Left ventricle myocardium inferior (tissue), 1 donor: ENCODE data around the gene SPATC1L. TPM values are rescaled to one million over a fixed set of nuclear protein-coding genes. Genes with fewer than 3 reads are reported as not detected.

Experiments
- DNase-seq: peaks from one replicate; pipeline ENCODE4 v3.0.0-alpha.2; 2020
- H3K27ac ChIP-seq: fragments of 200-600 bp; replicated peaks from 2 replicates; pipeline ENCODE4 v1.8.0; 2021
- H3K27me3 ChIP-seq: fragments of 200-600 bp; 2 replicates; pipeline ENCODE4 v1.8.0; 2021; ENCODE audit warnings: low read depth
- H3K36me3 ChIP-seq: fragments of 200-600 bp; 2 replicates; pipeline ENCODE4 v1.8.0; 2021
- H3K4me1 ChIP-seq: fragments of 200-600 bp; 2 replicates; pipeline ENCODE4 v1.8.0; 2021
- H3K4me3 ChIP-seq: fragments of 200-600 bp; 2 replicates; pipeline ENCODE4 v1.8.0; 2021; ENCODE audit warnings: mild to moderate bottlenecking, moderate library complexity
- H3K9me3 ChIP-seq: fragments of 200-600 bp; replicated peaks from 2 replicates; pipeline ENCODE4 v1.8.0; 2021
- intact Hi-C: fragments of 100-400 bp; cut with micrococcal nuclease; formaldehyde crosslinking; loops from one replicate; pipeline ENCODE4 v1.11.0; 2022
- total RNA-seq: library from RNA; stranded (reverse); fragmentation: NEBNext Ultra II Directional; extraction: Animal tissue kit (Norgen Biotek cat#: 25700); gene quantifications from one replicate; pipeline ENCODE4 v1.2.1, GENCODE V29; 2021
- TF ChIP-seq, protein P1 (sequence below): fragments of 200-600 bp; IDR thresholded peaks from 2 replicates; pipeline ENCODE4 v1.8.0; 2021; ENCODE audit warnings: antibody characterized with exemption, mild to moderate bottlenecking, borderline replicate concordance
- donor health status: DM: no; HTN: yes; CAD: no; lungs with severe emphysema.

Gene SPATC1L
- total RNA-seq, 1 donor from 2014 or later, result 7.0 TPM

DNA sequence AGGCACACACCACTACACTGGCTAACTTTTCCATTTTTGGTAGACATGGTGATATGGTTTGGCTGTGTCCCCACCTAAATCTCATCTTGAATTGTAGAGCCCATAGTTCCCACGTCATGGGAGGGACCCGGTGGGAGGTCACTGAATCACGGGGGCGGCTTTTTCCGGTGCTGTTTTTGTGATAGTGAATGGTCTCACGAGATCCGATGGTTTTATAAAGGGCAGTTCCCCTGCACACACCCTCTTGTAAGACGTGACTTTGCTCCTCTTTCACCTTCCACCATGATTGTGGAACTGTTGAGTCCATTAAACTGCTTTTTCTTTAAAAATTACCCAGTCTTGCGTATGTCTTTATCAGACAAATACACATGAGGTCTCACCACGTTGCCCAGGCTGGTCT lies 27.6 kb downstream of the SPATC1L start:
- peaks cover 16% of the 10 kb centered on the region for H3K4me1 ChIP-seq
- H3K27me3 ChIP-seq, result no peaks in the 10 kb centered on the region
- no peaks in the 10 kb centered on the region for H3K9me3 ChIP-seq
- DNase-seq, result no peak
- H3K4me3 ChIP-seq, result no peak overlapping the region
- TF ChIP-seq, protein P1, sequence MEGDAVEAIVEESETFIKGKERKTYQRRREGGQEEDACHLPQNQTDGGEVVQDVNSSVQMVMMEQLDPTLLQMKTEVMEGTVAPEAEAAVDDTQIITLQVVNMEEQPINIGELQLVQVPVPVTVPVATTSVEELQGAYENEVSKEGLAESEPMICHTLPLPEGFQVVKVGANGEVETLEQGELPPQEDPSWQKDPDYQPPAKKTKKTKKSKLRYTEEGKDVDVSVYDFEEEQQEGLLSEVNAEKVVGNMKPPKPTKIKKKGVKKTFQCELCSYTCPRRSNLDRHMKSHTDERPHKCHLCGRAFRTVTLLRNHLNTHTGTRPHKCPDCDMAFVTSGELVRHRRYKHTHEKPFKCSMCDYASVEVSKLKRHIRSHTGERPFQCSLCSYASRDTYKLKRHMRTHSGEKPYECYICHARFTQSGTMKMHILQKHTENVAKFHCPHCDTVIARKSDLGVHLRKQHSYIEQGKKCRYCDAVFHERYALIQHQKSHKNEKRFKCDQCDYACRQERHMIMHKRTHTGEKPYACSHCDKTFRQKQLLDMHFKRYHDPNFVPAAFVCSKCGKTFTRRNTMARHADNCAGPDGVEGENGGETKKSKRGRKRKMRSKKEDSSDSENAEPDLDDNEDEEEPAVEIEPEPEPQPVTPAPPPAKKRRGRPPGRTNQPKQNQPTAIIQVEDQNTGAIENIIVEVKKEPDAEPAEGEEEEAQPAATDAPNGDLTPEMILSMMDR, result no peak
- intact Hi-C loops, result no loop called here
- H3K27ac ChIP-seq, result no peak overlapping the region
- H3K36me3 ChIP-seq, result peaks cover 7% of the 10 kb centered on the region

DNA sequence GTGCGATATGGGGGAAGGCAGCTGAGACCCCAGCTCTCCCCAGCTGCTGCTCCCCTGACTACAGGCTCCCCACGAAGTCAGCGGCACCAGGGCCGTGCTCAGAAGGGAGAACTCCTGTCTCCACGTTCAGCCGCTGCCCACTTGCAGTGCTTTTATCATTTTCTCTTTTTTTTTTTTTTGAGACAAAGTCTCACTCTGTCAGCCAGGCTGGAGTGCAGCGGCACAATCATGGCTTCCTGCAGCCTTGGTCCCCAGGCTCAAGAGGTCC lies 27.9 kb downstream of the SPATC1L start:
- H3K4me3 ChIP-seq, result no peak overlapping the region
- H3K9me3 ChIP-seq, result no peaks in the 10 kb centered on the region
- no peaks in the 10 kb centered on the region for H3K27me3 ChIP-seq
- peaks cover 4% of the 10 kb centered on the region for H3K36me3 ChIP-seq
- H3K4me1 ChIP-seq, result peaks cover 16% of the 10 kb centered on the region
- H3K27ac ChIP-seq, result no peak overlapping the region
- intact Hi-C loops, result no loop called here
- DNase-seq, result no peak
- TF ChIP-seq, protein P1, result no peak

DNA sequence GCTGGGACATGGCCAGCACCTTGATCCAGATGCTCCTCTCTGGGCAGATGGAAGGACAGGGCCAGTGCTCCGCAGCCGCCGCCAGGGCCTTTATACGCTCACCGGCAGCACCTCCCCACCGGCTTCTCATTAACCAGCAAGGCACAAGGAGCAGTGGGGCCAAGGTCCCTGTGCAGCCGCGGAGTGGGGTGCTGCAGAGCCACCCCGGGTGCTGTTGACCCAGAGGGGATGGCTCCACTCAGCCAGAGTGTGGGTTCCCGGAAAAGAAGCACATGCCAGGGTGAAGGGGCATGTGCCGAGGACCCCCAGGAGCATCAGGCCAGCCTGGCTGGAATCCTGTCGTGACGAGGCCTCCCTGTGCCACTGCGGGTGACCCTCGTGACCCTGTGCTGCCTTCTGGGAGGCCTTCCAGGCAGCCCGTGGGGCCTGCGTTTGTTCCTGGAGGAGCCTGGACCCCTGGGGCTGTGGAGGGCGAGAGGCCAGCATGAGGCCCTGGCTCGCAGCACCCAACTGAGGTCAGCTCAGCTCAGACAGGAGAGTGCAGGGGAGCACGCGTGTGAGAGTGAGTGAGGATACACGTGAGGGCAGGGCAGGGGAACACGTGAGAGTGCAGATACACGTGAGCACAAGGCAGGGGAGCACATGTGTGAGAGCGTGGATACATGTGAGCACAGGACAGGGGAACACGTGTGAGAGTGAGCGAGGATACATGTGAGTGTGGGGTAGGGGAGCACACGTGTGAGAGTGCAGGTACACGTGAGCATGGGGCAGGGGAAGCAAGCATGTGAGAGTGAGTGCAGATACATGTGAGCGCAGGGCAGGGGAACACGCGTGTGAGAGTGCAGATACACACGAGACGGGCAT lies 28.5 kb downstream of the SPATC1L start, which contains the start of gene FTCD:
Gene FTCD, minus strand, starts transcription at position 66 of the 864 bp plus-strand sequence. Its CDS starts 56 bp downstream, at position 10.
- Histone ChIP-seq H3K4me3 (no peak within 1 kb of the TSS), H3K36me3 (no peaks in the 10 kb centered on the region), H3K4me1 (peaks cover 16% of the 10 kb centered on the region), H3K27ac (no peak within 1 kb of the TSS), H3K9me3 (no peaks in the 10 kb centered on the region), H3K27me3 (no peaks in the 10 kb centered on the region)
- TF ChIP-seq, protein P1, result no peak
- DNase-seq, result no peak
- intact Hi-C loops, result no loop called here

DNA sequence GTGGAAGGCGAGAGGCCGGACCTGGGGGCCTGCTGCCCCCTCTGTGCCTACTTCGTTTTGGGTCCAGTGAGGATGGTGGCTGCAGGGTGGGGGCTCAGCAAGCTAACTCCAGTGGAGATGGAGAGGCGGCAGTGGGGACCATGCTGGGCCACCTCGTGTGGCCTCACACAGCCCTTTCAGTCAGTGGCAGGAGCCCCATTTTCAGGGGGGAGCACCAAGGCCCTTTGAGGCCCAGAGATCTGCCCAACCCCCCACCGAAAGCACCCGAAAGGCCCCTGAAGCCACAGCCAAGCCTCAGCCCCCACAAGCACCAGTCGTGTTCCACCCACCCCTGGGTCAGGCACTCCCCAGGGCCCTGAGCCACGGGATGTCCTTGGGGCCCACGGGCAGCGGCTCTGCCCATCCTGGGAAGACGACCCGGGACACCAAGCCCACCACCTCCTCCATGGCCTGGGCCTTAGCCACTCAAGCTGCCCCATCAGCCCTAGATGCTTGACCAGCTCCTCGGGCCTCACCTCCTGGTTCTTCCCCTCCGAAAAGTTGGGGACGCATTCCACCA lies 29.2 kb downstream of the SPATC1L start:
- peaks cover 16% of the 10 kb centered on the region for H3K4me1 ChIP-seq
- intact Hi-C loops, result no loop called here
- no peak for DNase-seq

DNA sequence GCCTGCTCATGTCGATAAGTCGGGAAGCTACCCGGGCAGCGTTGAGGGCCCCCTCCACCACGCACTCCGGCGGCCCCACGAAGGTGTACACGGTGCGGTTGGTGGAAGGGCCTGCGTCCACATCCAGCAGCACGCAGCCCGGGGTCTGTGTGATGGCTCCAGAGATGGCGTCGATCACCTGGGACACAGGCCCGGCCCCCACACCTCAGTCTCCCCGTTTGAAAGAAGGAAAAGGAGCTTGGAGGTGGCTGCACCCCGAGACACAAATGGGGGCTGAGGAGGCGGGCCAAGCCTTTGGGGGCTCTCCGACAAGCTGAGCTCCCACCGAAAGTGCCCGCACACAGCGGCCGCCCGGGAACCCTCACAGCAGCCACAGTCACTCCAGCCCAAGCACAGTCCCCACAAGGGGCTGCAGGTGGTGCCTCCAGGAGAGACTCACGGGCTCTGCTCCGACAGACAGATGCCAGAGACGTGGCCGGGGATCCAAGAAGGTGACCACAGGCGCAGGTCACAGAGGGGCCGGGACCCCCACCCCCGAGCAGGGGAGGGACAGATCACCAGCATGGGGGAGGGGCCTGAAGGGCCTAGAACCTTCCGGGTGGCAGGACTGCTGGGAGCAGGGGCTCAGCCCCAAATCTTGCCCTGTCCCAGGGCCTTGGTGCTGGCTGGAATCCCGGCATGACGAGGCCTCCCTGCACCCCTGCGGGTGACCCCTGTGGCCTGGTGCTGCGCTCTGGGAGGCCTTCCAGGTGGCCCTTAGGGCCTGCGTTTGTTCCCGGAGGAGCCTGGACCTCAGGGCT lies 29.9 kb downstream of the SPATC1L start:
- TF ChIP-seq, protein P1, result no peak
- Histone ChIP-seq H3K4me1 (peaks cover 16% of the 10 kb centered on the region), H3K9me3 (no peaks in the 10 kb centered on the region), H3K27me3 (no peaks in the 10 kb centered on the region), H3K36me3 (no peaks in the 10 kb centered on the region), H3K27ac (no peak overlapping the region), H3K4me3 (no peak overlapping the region)
- intact Hi-C loops, result no loop called here
- no peak for DNase-seq

More for the DNA sequence above, 29.2 kb downstream of the SPATC1L start:
- no peak overlapping the region for H3K4me3 ChIP-seq
- TF ChIP-seq, protein P1, result no peak
- no peaks in the 10 kb centered on the region for H3K9me3 ChIP-seq
- no peaks in the 10 kb centered on the region for H3K36me3 ChIP-seq
- H3K27me3 ChIP-seq, result no peaks in the 10 kb centered on the region
- no peak overlapping the region for H3K27ac ChIP-seq
